ENCODE results near the gene KAT6B.

The KAT6B gene

DNA sequence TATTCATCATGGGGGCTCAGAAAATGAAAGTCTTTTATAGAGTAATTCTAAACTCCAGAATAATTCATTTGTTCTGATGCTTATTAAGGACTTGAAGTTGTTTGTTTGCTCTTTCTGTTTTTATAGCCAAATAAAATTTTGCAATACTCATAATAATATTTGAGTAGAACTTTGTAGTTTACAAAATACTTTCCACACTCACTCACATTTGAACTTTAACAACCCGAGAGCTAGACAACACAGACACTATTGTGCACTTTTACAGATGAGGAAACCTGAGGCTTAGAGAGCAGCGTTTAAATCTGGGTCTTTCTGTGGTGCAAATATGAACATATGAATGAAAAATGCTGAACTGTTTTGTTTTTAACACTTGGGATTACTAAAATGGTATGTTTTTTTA, 126.8 kb downstream of the KAT6B start:
- DNase-seq (ENCODE audit: low read depth, low spot score) = no peak

DNA sequence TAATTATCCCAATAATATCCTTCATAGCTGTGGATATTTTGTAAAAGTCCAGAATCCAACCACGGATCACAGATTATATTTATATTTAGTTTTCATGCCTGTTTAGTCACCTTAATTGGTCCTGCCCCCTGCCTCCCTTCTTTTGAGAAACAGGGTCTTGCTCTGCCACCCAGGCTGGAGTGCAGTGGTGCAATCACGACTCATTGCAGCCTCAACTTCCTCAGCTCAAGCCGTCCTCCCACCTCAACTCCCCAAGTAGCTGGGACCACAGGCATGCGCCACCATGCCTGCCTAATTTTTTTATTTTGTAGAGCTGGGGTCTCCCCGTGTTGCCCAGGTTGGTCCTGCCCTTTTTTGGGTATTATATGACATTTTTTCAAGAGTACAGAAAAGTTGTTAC, 129.4 kb downstream of the KAT6B start:
- no peak for DNase-seq (ENCODE audit: low read depth, low spot score)

DNA sequence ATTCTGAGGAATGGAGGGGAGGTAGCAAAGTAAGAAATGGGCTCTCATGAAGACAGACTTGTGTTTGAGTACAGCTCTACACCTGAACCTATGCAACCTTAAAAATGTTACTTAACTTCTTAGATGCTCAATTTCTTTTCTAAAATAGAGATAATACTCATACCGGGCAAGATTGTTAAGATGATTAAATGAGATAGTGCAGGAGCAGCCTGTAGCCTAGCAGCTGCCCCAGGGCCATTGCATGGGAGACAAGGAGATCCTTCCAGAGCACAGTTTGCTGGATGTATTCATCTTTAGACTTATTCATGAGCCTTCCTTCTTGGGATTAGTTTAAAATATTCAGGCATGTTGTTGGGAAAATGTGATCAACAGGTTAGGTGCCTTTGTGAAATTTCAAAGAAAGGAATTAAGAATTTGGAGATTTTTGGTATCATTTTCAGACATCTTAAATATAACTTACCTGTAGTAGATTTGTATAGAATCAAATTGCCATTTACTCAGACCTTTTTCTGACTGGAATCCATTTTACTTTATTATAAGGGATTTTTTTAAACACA, 130.2 kb downstream of the KAT6B start:
- no peak for DNase-seq (ENCODE audit: low read depth, low spot score)

DNA sequence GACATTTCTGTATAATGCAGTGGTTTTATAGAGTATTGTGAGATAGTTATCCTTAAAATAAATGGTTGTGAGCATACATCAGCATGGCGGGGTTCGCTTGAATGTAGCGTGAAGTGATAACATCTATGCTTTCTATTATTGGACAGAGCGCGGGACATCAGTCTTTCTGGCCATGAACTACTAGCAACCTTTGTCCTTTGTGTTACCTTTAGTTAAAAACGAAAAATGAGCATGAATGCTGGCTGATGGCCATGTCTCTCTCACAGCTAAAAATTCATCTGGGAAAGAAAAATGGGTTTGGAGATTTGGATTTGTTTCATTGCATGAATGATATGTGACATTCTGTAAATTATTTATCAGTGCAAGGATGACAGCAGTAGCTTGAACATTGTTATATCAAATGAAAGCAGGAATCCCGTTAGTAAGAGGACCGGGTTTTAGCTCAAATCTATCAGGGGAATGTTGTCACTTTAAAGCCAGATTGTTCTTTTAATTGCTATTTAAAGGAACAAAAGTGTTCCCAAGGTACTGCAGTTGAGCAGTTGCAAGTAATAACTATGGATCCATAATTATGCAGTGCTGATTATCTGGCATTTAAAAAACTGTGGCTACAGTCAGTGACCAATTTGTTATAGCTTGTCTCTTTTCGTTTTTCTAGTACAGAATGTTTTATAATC, 131.0 kb downstream of the KAT6B start:
- no peak for DNase-seq (ENCODE audit: low read depth, low spot score)

DNA sequence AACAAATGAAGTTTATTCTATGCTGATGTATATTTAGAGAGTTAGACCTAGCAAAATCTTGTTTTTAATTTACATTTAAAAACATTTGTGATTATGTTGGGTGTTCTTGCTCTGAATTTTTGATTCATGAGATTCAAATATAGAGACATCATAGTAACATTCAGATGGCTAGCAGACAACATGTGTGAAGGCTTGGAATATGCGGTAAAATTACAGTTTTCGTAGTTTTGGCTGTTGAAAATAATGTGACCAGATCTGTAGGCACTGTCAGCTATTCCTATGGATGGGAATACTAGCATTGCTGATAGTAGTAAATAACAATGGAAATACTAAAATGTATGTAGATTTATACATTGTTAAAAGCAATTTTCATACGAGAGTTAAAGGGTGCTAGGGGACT, 131.9 kb downstream of the KAT6B start:
- DNase-seq (ENCODE audit: low read depth, low spot score) = no peak

DNA sequence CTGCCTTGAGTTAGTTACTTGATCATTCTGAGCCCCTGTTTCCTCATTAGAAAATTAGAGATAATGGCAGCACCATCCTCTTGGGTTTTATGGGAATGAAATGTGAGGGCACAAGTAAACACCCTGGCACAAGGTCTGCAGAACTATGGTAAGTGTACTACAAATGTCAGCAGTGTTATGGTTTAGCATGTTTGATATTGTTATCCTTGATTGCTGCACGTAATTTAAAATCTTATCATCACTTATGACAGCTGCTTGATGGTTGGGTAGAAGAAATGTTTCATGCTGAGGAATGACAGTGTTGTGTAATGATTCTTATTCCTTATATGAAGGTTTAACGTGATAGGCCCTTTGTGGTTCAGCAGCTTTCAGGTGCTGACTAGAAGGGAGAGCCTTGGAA, 134.3 kb downstream of the KAT6B start:
- no peak for DNase-seq (ENCODE audit: low read depth, low spot score)

DNA sequence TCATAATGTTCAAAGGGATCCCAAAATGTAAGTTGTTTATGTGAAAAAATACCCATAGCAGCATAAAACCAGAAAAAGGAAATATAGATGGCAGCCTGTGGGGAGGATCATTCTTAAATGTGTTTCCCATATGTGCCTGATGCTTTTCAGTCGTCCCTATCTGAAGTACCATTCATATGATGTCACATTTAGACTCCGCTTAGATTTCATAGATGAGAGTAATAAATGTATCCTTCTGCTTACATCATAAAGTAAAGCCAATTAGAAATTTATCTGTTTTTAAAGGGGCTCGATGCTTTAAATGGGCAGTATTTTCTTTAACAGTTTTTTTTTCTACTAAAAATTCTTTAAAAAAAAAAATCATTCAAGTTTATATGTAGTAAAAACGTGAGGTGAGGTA, 136.1 kb downstream of the KAT6B start:
- DNase-seq (ENCODE audit: low read depth, low spot score) = no peak

DNA sequence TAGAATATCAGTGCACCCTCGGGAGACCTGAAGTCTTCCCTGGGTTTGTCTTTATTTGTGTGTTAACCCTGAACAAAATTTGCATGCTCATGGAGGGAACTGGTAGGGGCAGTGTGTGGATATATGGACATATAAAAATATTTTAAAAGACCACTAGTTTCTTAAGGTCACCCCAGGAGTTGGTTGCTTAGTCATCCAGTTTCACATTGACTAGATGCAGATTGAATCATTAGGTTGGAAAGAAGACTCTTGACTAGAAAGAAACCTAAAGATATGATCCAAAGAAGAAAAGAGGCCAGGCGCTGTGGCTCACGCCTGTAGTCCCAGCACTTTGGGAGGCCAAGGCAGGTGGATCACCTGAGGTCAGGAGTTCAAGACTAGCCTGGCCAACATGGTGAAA, 137.1 kb downstream of the KAT6B start:
- DNase-seq (ENCODE audit: low read depth, low spot score) = no peak

DNA sequence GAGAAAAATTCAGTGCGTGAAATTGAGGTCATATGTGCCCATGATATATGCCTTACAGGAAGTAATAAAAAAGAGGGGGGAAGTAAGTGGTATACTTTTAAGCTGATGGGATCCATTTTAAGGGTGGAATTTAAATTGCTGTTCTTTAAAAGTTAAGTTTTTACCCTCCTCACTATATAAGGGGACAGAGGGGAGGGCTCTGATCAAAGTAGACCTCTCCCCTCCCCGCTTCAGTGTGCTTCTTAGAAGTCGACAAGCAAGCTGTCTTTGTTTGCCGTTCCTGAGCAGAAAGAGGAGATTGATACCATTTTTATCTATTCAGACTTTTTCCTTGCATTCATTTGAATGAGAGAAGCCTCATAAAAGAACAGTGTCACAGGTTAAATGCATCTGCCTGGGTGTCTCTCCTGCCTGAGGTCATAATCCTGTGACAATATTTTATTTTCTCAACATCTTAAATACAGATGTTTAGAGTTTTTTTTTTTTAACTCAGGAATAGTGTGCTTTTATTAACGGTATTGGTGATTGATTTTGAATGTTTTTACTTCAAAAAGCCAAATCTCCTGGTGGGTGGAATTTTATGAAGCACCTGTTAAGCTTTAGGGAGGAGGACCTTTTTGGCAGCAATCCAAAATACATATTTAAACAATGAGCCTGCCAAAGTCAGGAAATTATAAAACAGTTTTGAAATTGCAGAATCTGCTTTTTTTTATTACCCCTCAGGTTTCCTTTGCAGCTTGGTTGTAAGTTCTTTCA, 141.7 kb downstream of the KAT6B start:
- DNase-seq (ENCODE audit: low read depth, low spot score) = no peak

DNA sequence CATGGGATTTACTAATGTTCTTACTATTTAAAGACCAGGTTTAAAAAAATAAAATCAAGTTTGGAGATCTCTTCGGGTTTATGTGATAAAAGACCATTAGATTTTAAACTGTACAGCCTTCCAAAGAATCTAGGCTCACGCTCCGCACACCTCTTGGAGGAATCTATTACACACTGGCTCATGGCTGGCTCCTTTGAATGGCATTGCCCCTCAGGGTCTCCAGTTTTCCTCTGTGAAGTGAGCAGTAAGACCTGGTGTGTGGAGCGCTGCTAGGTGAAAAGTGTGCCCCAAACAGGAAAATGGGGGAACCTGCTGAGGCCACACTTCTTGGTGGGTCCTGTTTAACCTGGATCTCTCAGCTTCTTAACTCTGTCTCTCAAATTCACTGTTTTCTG, 142.3 kb downstream of the KAT6B start:
- DNase-seq (ENCODE audit: low read depth, low spot score) = peak; percentile 14

DNA sequence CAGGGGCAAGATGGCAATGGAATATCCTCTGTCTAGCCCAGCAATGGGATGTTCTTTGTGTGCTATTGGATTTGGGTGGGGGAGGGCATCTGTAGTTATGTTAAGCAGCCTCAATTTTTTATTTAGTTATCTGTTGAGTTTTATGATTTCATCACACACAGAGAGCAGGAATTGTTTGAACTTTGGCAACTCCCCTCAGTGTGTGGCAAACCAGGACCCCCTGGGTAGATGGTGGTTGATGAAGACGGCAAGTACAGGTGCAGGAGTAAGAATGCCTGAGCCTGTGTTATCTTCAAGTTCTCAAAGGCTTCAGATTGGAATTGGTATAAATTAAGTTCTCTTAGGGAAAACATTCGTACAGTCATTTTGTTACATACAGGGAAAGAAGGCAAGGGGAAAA, 142.7 kb downstream of the KAT6B start:
- no peak for DNase-seq (ENCODE audit: low read depth, low spot score)

DNA sequence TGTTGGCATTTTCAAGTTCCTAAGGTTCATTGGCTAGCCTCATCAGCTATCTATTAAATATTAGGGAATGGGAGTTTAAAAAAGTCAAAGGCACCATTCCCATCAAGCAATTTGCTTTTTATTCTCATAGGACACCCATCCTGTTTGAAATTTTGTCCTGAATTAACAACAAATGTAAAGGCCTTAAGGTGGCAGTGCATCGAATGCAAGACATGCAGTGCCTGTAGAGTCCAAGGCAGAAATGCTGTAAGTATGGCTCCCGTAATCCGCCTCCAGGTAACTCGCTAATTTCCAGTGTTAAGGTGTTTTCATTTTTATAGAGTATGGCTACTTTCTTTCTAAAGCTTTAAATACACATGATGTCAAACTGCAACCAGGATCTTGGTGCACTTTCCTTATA, 143.1 kb downstream of the KAT6B start:
- no peak for DNase-seq (ENCODE audit: low read depth, low spot score)

DNA sequence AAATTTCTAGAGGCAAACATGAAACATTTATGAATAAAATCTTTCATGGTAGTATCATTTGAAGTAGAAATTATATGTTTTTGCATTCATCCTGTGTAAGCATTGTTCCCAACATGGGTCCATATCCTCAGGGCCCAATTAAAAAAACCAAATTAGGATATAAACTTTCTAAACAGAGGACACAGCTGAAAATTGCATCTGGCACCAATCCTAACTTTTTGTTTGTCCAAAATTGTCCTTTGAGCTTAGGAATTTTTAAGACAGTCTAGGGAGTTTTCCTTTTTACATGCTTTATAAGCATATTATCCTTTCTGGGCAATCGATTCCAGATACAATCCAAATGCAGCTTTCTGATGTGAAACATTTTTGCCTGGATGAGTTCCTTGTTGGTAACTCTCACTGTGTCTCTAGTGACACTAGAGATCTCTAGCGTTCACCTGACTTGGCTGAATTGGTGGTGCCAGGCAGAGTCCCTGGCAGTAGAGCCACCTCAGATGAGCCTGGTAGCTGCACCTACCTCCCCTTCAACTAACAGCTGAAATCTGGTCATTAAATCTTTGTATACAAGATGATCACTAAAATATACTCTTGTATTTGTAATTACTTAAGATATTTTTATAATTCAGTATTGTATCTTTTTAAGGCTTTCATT, 147.5 kb downstream of the KAT6B start:
- DNase-seq (ENCODE audit: low read depth, low spot score) = no peak

DNA sequence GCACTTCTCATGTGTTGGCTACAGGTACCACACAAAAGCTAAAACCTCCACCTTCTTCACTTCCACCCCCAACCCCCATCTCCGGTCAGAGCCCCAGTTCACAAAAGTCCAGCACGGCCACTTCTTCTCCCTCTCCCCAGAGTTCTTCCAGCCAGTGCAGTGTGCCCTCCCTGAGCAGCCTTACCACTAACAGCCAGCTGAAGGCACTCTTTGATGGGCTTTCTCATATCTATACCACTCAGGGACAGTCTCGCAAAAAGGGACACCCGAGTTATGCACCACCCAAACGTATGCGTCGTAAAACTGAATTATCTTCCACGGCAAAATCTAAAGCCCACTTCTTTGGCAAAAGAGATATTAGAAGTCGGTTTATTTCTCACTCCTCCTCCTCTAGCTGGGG, 149.4 kb downstream of the KAT6B start:
- no peak for DNase-seq (ENCODE audit: low read depth, low spot score)

DNA sequence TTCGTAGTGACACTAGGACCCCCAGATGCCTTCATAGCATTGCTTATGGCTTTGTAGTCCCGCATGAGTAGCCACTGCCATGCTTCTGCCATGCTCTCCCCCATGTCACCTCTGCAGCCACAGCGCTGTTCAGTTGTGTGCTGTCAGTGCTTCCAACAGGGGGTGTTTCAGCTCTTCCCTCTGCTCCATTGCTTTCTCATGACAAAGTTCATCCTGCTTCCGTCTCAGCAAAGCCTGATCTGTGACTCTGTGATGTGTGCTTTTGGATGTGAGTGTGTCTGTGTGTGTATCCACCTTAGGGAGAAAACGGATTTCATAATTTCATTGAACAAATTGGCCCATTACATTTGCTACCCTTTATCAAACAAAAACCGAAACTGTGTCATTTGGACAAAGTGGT, 150.2 kb downstream of the KAT6B start:
- no peak for DNase-seq (ENCODE audit: low read depth, low spot score)

DNA sequence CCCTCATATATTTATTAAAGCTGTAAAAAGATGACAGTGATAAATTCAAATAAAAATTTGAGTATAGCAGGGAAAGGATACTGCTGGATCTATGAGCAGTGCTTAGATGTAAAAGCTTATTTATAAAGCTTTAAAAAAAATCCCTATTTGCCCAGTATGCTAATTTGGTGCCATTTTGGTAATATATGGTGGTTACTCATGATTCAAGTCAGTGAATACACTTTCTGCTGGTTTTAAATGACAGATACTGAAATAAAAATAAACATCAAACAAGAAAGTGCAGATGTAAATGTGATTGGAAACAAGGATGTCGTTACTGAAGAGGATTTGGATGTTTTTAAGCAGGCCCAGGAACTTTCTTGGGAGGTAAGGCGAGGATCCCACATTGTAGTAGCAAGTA, 150.7 kb downstream of the KAT6B start:
- DNase-seq (ENCODE audit: low read depth, low spot score) = no peak

DNA sequence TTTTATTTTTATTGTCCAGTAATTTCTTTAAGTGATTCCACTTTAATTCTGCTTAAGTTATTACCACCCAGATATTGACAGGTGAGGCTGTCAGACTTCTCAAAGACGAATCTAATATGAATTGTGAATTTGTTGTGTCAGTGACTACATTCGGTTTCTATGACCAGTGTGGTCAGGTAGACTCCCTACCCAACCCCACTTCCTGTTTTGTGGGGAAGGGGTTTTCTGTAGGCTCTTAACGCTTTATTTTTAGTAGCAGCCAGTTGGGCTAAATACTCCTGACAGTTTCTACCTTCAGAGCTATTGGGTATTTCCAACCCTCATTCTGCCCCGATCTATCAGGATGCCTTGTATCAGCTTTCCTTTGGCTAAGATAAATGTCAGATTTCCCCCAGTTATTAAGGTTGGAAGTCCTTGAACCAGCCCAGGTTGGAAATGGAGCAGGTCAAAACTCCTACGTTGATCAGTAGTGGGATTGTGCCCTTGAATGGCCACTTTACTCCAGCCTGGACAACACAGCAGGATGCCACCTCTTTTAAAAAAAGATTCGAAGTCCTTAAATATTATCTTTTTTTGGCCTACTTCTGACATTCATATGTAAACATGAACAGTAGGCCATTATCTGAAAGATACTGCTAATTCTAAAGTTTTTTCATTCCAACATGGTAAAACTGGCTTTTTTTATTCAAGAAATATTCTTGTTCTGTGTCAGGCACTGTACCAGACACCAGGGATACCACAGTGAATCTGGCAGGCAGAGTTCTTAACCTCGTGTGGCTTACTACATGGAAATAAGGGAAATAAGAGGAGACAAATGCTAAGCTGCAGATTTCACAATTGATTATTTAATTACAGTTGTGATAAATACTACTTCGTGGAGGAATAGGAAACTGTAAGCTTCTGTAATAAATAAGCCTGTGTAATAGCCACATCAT, 151.8 kb downstream of the KAT6B start:
- no peak for DNase-seq (ENCODE audit: low read depth, low spot score)

DNA sequence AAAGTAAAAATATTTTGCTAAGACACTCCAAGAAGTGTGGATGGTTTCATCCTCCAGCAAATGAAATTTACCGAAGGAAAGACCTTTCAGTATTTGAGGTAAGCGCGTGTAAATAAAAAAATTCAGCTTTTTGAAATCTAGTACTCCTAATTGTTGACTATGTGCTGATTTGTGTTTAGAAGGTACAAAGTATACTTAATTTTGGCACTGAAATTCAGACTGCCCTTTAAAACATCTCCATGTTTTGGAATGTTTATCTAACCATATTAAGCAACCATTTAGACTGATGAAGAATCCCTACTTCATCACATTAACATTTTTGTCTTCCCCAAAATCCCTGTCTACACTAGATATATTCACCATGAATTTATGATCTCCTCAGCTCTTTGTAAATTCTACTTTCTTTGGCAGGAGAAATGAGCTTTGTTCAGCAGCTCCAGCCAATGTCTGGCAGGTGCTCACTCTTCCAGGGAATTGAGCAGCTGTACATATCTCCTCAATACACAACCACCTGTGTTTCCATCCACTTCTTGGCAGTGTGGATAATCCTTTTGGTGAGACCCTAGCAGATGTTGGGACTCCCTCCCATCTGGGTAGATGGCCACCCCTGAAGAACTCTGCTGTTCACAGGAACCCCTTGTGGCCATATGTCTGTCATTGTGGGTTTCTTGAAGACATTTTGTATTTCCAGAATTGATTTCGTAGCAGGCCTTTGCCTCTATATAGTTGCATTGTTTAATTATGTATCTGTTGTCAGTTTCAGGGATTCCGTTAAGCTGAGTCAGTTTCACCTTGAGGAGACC, 155.6 kb downstream of the KAT6B start:
- DNase-seq (ENCODE audit: low read depth, low spot score) = no peak

DNA sequence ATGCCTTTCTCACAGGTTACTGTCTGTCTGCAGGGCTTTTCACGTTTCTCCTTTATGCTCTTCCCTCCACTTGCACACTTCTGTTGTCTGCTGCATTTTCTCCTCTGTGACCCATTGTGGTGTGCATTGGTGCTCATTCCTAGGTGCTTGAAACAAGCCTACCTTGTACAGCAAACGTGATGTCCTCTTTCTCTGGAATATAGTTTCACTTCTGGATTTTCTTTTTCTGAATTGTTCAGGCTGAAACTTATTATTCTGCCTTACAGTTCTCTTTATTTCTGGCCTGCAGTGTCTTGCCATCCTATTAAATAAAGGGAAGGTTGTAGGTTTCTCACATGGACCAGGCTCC, 156.2 kb downstream of the KAT6B start:
- no peak for DNase-seq (ENCODE audit: low read depth, low spot score)

DNA sequence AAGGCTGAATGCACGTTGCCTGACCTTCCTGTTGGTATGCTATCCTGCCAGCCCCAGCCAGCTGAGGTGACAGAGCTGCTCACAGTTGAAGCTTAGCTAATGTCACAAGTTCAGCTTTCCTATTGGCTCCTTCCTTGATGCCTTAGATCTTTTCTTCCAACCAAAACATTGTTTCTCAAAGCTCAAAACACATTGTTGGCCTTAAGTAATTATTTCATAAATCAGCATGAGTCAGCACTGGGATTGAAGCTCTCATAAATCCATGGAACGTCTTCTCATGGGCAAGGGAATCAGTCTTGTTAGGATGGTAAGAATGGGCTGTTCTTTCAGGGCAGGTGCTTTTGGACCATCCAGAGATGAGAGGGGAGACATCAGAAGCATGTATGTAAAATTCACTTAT, 157.0 kb downstream of the KAT6B start:
- no peak for DNase-seq (ENCODE audit: low read depth, low spot score)

Data from ELF-1 (cell line).